ENCODE measurements around the gene TBC1D1.

The TBC1D1 gene

DNA sequence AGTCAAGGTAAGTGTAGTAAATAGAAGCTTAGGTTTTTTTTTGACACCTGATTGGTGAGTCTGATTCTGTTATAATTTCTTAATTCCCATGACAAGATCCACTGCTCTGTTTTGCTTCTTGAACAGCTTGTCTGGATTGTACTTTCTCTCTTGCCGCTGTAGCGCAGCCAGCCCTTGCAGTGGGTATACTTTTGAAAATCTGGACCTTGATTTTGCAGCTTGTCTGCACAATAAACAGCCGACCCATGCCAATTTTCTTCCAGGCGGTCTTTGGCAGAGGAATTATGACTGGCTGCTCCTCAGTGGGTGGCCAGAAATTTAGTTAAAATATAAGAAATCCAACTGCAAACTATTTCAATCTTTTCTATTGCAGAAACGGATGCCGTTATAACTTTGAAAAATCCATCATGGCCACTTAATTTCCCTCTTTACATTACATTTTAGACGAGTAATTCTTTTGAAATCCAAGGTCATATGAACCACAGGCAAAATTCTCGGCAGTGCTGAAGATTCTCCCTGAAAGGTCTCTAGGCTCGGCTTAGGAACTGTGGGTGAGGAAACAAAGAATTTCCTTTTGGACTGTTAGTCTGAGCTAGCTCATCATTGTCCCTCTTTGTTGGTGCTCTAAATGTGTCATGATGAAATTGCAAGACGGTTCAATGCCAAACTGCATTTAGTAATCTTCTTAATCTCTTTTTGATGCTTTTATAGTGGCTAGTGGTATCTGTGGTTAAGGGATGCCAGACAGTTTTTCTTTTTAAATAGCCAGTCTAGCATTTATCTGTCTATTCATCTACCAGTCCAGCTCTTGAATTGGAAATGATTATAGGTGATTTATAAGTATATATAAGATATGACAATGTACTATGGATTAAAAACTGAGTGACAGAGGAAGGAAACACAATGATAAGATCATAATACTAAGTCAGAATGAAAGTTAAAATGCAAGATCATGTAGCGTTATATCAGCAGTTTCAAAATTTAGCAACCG lies 37.8 kb downstream of the TBC1D1 start:
- no peak for DNase-seq

DNA sequence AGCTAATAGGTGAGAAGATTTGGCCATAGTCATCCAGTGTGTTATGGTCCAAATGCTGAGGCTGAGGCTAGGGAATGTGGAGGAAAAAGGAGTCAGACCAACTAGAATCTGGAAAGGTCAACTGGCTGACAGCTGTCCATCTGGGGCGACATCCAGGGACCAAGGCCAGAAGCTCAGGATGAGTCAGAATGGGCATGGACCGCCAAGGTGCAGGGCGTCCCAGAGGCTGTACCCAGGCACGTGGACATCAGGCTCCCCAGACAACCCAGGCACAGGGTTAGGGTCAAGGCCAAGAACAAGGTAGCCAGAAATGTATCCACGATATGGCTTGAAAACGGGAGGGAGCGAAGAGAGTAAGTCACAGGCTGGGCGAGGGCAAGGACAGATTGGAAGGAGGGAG lies 43.2 kb downstream of the TBC1D1 start:
- no peak for DNase-seq

DNA sequence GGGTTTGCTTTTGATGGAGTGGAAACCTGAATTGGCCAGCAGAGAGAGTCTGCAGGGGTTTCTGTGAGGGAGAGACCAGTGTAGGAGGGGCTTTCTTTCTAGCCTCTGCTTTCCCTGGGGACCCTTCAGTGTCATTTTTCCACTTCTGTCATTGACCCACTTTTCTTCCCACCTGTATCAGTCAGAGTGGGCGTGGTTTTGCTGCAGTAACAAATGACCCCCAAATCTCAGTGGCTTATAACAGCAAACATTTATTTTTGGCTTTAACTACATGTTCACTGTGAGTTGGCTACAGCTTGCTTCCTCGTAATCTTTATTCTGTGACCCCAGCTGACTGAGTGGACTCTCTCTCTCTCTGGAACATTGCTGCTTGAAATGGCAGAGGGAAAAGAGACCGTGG lies 43.7 kb downstream of the TBC1D1 start:
- no peak for DNase-seq

DNA sequence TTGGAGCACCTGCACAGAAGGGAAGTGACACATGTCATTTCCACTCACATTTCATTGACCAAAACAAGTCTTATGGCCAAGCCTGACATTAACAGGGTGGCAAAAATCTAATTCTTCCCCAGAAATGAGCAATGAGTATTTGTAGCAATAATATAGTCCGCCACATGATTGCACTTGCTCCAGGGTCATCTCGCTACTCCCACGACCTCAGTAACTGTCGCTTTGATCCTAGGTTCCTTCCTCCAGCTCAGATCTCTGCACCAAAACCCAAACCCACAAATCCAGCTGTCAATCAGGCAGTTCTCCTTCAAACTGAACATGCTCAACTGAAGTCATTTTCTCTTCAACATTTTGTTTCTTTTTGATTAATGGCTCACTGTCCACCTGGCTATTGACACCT lies 44.1 kb downstream of the TBC1D1 start:
- DNase-seq: no peak

DNA sequence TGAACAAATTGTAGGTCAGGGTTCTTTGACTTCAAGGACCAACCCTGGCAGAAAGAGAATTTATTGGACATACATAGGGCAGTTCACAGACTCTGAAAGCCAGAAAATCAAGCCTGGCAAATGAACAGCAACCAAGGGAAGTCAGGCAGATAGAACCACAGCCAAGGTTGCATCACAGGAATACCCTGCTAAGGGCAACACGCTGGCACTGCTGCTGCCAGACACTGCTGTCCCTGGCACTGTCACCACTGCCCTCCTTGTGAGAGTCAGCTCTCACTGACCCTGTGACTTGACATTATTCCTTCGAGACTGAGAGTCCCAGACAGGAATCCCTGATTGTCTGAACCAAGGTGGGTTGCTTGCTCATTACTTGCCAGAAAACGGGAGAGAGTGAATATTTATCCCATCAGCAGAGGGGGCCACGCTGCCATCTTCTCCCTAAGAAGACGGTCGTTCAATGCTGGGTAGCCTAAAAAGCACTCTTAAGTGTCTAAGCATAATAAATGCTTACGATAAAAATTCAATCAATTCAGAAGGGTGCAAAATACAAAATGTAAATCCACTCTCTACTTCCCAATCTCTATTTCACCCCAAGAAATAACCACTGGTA lies 46.1 kb downstream of the TBC1D1 start:
- DNase-seq: no peak

DNA sequence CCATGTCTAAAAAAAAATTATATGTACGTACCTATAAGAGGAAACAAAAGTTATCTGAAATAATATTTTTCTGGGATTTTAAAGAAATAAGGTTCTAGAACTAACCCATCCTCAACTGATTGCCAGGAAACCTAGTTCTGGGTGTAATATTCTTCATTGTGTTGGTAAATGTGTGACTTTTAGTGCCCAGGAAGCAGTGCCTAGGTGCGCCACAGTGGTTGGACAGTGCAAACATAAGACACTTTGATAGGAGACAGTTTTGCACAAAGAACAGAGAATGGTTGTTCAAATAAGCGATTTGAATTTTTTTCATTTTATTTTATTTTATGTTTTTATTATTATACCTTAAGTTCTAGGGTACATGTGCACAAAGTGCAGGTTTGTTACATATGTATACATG lies 47.3 kb downstream of the TBC1D1 start:
- no peak for DNase-seq

DNA sequence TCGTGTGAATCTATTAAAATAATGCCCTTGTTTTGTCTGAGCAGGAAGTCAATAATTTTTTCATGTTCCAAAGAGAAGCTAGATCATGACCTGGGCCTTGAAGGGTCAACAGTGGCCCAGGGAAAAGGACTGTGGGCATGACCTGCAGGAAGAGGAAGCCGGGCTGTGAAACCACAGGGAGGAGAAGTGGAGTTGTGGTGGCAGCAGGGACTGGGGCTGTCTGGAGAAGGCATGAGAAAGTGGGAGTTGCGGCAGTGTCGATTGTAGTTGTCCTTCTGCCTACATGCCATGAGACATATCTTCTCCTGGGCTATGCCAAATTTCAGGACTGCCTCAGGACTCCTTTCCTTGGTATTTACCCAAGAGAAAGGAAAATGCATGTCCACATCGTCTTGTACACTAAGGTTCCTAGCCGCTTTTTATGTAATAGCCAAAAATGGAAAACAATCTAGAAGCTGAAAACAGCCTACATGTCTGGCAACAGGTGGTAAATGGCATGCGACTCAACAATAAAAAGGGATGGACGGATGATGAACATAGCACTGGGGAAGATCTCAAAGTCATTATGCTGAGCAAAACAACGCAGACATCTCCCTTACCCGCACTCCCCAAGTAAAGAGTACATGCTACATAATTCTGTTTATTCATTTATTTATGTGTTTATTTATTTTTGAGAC lies 55.8 kb downstream of the TBC1D1 start:
- no peak for DNase-seq

DNA sequence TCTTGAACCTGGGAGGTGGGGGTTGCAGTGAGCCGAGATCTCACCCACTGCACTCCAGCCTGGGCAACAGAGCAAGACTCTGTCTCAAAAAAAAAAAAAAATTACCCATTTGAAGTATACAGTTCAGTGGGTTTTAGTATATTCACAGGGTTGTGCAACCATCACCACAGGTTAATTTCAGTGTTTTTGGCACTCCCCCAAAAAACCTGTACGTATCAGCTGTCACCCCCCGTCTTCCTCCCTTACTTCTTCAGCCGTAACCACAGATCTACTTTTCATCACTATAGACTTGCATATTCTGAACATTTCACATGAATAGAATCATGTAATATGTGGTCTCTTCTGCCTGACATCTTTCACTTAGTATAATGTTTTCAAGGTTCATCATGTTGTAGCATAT lies 57.7 kb downstream of the TBC1D1 start:
- DNase-seq: no peak

DNA sequence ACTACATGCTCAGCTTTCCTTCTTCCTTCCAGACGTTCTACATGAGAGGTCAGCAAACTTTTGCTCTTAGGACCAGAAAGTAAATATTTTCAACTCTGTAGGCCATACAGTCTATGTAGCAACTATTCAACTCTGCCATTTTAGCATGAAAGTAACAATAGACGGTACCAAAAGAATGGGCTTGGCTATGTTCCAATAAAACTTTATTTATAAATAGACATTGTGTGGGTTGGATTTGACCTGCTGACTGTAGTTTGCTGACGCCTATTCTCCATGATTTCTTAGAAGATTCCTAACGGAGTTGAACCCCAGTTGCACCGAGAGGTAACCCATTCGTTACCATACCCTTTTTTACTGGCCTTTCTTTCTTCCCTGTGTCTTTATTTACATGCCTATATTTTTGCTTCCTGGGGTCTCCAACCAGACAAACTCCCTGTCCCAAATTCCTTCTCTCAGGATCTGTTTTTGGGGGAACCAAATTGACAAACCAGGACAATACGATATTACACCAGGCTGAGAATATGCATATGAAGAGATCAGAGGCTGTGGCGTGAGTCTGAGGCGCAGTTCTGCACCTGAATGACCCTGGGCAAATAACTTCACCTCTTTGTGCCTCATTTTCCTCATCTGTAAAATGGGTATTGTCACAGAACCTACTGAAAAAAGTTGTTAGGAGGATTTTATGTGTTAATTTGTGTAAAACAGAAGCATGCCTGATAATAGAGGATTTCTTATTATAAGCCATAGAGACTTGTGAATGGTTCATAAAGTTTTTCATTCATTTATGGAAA lies 58.9 kb downstream of the TBC1D1 start:
- DNase-seq: no peak

DNA sequence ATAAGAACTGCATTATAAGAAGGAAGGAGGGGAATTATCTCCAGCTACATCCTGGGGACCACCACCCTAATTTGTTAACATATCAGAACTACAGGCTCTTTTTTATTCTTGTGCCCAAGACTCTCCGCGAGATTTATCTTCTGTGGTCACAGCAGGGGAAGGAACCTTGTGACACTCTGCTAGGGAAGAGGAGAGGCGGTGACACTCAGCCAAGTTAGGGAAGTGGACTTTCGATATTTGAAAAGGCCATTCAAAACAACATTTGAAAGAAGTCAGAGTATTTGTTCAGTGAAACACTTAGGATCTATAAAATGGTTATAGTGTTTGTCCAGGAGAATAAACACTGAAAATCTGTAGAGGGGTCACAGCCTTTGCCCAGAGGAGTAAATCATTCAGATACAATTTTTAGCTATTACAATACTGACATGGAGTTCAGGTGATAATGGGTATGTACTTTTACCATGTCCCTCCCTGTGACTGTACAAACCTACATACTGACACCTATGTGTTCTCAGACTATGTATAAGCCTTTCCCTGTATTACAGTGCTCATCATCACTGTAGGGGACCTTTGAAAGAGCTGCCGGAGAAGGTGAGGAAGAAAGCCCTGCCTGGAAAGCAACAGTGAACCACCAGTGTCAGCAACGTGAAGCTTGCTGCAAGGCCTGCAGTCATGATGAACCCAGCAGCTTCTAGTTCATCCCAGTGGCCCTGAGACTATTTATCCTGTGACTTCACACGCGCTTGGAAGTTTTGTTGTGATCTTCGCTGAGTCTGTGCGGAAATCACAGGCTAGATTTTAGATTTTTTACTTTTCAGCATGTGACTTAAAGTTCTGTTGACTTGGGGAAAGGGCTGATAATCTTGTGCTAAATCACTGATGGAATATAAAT lies 60.8 kb downstream of the TBC1D1 start:
- no peak for DNase-seq

DNA sequence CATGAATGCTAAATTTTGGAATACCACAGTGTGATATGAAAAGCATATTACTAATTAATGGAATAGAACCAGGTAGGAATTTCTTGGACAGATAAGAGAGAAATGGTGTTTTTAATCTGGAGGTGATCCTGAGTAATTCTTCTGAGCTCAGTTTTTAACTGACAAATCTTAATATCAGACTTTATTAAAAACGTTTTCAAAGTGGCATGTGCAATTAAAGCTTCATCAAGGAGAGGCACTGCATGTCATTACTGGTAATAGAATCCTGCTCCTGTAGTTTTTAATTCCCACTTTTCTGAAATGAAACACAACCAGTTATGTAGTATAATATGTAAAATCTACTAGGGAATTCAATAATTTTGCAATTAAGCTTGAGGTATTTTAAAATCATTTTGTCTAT lies 62.3 kb downstream of the TBC1D1 start:
- no peak for DNase-seq

DNA sequence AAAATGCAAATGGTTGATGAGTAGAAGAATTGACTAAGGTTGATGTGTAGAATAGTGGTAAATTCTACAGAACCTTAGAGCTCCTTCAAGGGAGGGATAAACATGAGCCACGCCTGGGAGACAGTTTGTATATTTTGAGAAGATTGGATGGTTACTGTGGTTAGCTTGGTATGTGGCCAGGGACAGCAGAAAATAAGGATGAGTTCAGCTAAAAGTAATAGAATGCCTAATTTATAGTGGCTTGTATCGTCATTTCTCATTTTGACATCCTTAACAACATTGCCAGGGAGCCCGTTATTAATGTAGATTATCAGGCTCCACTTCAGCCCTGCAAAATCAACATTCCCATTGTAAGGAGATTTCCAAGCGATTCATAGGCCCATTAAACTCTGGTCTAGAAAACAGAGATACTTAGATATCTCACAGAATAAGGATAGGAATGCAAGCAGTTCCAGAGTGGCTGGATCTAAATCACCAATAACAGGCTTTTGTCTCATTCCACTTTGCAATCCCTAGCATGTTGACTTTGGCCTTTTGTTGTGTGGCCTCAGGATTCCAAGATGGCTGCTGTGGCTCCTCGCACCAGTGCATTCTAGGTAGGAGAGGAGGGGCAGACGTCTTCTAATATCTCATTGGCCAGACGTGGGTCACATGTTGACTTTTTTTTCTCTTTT lies 62.9 kb downstream of the TBC1D1 start:
- no peak for DNase-seq

DNA sequence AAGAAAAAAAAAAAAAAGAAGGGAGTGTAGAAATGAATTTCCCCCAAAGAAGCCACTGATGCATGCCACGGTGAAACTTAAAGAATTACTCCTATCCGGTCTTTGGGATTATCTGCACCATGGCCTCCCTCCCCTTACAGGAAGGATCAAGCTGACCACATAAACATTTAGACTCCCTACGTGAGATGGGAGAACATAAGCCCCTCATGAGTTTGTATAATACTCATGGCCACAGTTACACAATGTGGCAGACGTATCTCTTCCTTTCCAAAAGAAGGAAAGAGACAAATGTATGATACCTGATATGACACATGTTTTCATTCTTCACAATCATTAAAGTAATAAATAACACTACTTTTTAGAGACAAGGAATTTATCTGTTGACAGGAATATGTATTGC lies 66.1 kb downstream of the TBC1D1 start:
- DNase-seq: no peak

DNA sequence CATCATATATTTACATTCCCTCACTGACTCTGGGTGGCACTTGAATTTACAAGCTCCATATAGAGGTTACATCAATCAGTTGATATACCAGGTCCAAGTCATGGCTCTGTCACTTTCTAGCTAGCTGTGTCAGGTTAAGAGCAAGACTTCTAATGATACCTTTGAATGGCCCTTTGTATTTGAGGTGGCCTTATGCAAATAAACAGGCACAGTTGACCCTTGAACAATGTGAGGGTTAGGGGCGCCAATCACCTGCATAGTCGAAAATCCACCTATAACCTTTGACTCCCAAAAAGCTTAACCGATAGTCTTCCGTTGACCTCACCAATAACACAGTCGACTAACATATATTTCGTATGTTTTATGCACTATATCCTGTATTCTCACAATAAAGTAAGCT lies 68.0 kb downstream of the TBC1D1 start:
- DNase-seq: no peak

DNA sequence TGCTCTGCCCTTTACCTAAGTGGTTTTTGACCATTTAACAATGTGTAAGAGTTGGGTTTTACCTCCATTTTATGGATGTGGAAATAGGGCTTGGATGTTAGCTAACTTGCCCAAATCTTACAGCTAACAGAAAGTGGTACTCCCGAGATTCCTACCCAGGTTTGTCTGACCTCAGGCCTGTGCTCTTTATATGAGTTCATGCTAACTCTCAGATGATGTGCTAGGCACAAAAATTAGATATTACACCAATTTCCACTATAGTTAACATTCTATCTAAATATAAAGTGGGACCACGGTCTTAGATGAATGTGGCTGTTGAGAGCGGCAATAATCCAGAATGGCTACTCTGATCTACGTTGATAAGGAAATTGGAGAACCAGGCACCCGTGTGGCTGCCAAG lies 69.2 kb downstream of the TBC1D1 start, which contains the start of gene PTTG2:
TSS of gene PTTG2 (plus strand) at position 301 of the 400 bp plus-strand sequence. CDS start at position 338, 37 bp downstream.
- DNase-seq: no peak

DNA sequence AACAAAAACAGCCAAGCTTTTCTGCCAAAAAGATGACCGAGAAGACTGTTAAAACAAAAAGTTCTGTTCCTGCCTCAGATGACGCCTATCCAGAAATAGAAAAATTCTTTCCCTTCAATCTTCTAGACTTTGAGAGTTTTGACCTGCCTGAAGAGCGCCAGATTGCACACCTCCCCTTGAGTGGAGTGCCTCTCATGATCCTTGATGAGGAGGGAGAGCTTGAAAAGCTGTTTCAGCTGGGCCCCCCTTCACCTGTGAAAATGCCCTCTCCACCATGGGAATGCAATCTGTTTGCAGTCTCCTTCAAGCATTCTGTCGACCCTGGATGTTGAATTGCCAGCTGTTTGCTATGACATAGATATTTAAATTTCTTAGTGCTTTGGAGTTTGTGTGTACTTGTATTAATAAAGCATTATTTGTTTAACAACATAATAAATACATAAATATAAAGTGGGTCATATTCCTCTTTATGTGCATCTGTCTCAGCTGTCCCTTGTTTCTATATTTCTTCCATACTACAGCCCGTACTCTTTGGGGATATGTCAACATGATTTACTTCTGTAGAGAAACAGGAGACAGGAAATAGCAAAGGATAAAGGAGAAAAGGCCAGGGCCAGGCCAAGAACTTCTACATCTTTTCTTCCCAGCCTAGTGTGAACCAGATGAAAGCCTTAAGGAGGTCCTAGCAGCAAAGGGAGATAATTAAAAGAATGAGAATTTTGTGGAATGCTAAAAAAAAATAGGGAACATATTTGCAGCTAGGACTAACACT lies 70.0 kb downstream of the TBC1D1 start:
- DNase-seq: no peak

DNA sequence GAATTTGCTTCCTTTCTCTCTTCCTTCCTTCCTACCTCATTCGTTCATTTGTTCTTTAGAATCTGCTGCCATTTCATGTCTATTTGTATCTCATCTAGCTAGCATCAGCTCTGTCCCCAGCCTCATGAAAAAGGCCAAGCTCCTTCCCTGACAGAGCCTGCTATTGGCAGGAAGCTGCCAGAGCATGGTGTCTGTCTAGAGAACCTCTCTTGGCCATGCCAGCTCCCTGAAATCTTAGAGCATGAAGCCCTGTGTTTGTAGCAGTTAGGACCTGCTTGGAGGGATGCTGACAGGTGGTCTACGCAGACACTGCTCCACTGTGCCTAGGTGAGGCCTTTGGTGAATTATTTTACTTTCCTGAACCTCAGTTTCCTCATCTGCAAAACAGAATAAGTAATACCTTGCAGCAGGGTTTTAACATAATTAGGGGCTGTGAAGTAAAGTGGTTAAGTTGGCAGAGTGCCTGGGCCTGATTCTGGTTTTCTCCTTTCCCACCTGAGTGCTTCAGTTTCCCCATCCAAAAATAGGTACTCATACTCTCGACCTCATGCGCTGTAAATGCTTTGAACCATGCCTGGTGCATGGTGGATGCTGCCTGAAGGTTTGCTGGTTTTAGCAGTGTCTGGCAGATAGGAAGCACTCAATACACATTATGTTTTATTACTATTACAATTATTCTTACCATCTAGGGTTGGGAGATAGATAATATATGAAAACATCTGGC lies 74.0 kb downstream of the TBC1D1 start:
- no peak for DNase-seq

DNA sequence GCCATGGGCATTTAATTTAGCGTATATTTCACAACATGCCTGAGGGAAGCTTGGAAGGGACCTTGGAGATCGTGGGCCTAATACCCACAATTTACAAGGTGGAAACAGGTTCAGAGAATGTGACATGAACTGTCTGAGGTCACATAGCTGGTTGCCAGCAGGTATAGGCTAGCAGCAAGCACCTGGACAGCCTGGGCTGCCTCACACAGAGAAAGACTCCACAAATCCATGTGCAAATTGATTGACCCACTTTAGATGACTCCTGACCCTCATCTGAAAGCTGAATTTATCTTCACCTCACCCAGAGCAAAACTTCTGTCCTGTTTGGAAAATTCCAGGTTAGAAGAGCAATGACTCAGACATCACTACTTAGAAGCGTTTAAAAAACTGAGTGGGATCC lies 75.2 kb downstream of the TBC1D1 start:
- no peak for DNase-seq

DNA sequence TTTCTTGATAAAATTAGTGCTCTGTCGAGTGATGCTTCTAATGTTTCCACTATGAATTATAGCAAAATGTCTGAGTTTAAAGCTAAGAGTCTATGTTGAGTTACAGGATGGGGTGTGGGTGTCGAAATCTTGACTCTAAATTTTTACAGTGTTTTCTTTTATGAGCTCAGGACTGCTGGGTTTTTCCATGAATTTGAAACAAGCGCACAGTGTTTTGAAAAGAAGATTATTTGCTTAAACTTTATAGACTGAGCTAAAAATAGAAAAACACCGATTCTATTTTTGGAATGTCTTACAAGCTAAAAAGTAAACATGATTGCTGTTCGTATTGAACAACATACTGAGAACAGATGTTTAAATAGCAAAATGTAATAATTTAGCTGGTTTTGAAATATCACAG lies 76.9 kb downstream of the TBC1D1 start:
- DNase-seq: no peak

DNA sequence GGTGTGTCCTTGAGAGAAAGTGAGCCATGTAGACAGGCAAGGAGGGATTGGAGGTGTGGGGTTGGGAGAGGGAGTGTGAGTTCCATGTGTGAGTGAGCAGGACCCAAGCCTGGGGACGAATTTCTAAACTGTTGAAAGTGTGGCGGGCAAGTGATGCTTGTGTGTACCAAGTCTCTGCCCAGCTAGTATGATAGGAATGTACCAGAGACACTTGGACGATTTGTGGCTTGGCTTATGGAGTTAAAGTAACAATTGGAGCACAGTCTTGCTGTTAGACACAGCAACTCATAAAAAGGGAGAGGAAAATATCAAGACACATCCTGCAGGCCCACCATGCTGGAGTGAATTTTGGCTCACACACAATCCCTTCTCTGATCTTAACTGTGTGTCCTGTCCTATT lies 77.9 kb downstream of the TBC1D1 start:
- no peak for DNase-seq
